GM12874 (cell line): ENCODE measurements around the gene ARL15.

ENCODE experiments used
- CTCF ChIP-seq: IDR thresholded peaks from 2 replicates; pipeline ENCODE4 v1.5.1; 2011; ENCODE audit warnings: low read depth, mild to moderate bottlenecking, control low read depth, low read length, moderate library complexity; ENCODE audit not compliant: insufficient read depth

ARL15 gene

DNA sequence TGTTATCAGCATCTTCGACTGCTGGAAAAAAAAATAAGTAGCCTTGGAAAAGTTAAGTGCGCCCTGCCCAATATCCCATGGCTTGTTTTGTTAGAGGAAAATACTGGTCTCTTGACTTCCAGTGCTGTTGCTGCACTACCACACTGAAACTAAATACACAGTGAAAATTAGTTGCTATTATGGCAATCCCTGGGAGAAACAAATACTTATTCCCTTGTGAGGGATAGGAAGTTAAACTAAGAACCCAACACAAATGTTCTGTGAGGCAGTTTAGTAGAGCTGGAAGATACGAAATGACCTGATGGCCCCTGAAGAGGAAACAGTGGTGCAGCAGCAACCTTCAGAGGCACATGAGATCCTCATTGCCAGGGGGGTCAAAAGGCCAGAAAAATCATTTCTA is 164.0 kb downstream of the ARL15 start:
- TF ChIP-seq CTCF = no peak

GRCh38 chr5:54140247-54140840 is 170.0 kb downstream of the ARL15 start:
- no peak for TF ChIP-seq CTCF

GRCh38 chr5:54136516-54137440 is 173.6 kb downstream of the ARL15 start:
- TF ChIP-seq CTCF = no peak

DNA sequence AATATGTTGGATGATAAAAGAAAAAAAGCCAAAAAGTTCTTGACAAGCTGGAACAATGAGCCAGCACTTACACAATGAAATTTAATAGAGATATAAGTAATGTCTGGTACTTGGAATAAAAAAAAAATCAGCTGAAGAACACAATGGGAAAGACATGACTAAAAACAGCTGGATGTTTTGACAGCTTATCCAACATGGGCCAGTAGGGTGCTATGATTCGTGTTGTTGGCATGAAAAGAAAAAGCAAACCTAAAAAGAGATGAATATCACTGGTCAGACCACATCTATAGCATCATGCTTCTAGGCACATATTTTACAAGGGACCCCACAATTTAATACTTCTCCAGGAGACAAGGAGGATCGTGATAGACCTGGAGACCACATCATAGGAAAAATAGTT is 175.3 kb downstream of the ARL15 start:
- TF ChIP-seq CTCF = no peak

DNA sequence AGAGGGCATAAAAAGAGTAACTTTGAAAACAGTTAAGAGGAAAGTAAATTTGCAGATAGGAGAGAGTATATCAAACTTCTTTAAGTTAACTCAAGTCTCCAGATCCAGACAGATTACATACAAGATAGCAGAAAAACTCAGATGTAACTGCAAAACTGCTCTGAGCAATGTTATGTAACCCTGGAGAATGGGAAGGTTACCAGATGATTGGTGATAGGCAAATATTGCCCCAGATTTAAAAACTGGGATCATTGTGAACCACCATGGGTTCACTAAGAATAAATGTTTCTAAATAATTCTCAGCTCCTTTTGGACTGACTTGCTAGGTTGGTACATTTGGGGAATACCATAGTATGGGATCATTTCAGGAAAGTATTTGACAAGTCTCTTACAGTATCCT is 176.5 kb downstream of the ARL15 start:
- no peak for TF ChIP-seq CTCF

DNA sequence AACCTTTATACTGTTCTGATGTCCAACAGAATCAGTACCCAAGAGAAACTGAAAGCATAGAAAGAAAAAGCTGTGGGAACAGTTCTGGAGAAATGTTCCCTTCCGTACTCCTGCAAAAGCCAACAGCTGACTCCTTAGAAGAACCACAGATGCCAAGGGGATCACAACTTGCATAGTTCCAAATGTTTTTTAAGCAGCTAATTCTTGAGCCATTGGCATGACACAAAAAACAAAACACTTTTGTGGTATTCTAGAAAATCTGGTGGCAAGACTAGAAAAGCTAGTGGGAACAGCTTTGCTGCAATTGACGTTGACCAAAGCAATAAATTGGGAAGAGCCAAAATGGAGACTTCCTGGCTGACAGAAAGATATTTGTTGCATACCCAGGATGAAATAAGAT is 189.9 kb downstream of the ARL15 start:
- no peak for TF ChIP-seq CTCF

DNA sequence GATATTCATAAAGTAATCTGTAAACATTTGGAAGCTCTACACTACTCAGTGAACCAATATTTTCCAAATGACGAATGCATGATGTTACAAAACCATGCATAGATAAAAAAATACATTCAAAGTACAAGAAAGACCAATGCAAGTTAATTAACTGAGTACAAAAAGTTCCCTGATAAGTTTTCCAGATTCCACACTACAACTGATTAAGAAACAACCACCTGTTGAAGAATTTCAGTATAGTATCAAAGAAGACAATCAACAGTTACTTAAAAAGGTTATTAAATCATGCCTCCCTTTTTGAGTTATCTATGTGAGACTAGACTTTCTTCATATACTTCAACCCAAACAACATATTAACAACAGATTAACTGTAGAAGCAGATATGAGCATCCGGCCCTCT is 192.4 kb downstream of the ARL15 start:
- no peak for TF ChIP-seq CTCF
